LNCaP clone FGC (cell line): Measurements from ENCODE around the gene CPED1.
"Not testable (repeated sequence)": the region's sequence is repeated elsewhere in the genome, so short reads cannot be mapped to it uniquely, and the experiment has no call there.

Experiments
- DNase-seq: peaks from one replicate; pipeline ENCODE4 v3.0.0-alpha.2; 2011; ENCODE audit warnings: low read depth
- H3K4me3 ChIP-seq: 2 replicates; pipeline ENCODE4 v1.5.1; 2011; ENCODE audit warnings: mild to moderate bottlenecking, low read depth, low read length, control low read depth
- TF ChIP-seq, protein P1 (sequence below): IDR thresholded peaks from 2 replicates; pipeline ENCODE4 v1.5.1; 2012; ENCODE audit warnings: mild to moderate bottlenecking; ENCODE audit not compliant: control insufficient read depth, insufficient read depth; ENCODE audit errors: extremely low read depth

Gene CPED1

GRCh38 chr7:121178452-121178851 is 189.9 kb downstream of the CPED1 start:
- no peak for DNase-seq
- TF ChIP-seq, protein P1, sequence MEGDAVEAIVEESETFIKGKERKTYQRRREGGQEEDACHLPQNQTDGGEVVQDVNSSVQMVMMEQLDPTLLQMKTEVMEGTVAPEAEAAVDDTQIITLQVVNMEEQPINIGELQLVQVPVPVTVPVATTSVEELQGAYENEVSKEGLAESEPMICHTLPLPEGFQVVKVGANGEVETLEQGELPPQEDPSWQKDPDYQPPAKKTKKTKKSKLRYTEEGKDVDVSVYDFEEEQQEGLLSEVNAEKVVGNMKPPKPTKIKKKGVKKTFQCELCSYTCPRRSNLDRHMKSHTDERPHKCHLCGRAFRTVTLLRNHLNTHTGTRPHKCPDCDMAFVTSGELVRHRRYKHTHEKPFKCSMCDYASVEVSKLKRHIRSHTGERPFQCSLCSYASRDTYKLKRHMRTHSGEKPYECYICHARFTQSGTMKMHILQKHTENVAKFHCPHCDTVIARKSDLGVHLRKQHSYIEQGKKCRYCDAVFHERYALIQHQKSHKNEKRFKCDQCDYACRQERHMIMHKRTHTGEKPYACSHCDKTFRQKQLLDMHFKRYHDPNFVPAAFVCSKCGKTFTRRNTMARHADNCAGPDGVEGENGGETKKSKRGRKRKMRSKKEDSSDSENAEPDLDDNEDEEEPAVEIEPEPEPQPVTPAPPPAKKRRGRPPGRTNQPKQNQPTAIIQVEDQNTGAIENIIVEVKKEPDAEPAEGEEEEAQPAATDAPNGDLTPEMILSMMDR = no peak
- H3K4me3 ChIP-seq = no peak overlapping the region

DNA sequence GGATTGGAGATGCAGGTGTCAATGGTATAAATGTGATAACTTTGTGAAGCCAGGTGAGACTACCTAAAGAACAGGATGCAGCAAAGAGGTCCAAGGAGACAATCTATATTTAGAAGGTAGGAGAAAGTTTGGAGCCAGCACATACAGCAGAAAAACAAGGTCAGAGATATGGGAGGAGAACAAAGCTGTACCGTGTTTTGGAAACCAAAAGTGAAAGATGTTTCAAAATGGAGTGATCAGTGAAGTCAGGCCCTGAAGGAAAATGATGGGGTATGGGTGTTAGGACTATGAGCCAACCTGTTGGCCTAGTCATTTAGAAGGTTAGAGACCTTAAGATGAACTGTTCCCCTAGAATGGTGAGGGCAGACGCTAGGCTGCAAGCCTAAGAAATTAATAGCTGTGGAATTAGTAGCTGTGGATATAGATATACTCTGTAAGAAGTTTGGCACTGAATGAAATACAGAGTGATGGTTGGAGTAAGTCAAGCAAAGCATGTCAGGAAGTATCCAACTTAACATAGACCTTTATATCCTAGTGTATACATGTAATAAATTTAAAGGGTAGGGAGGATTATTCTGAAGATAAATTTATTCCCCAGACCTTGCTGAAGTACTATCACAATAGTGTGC is 190.5 kb downstream of the CPED1 start:
- TF ChIP-seq, protein P1 = no peak
- H3K4me3 ChIP-seq = no peak overlapping the region
- no peak for DNase-seq

DNA sequence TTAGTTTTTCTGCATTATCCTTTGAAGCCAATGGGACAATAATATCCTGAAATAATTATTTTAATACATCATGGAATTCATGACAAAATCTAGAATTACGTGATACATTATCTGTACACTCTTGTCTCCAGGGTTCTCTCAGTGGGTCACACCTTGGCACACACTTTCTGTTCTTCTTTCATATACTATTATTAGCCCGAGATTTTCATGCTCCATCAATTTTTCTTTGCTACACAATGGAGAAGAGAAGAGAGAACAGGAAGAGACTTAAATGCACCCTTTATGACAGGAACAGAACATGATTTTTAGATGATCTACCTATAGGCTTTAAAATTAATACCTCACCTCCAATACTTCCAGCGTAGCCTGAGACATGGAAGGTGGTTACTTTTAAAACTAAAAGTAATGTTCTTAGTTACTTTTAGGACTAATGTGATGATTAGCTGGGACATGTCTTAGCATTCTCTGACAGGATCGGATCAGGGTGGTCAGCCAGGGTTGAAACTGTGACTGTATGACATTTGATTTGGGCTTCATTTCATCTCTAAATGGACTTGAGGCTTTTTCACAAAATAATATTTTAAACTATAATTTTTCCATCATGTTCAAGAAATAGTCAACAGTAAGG is 192.0 kb downstream of the CPED1 start:
- DNase-seq = no peak
- no peak overlapping the region for H3K4me3 ChIP-seq
- TF ChIP-seq, protein P1 = no peak

DNA sequence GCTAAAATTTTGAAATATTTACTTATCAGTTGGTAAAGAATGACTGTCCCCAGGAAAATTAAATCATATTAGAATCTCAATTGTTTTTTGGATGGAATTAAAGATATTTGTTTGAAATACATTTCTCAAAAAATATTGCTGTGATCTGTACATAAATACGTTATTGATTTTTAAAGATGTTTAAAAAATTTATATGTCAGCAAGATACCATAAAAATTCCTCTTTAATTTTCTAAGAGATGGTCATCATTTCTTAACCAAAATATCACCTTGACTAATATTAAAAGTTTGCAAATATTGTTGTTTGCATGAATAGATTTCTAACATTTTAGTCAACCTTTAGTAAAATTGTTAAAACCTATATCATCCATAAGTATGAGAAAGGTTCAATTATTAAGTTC is 192.8 kb downstream of the CPED1 start:
- DNase-seq = no peak
- H3K4me3 ChIP-seq = no peak overlapping the region
- TF ChIP-seq, protein P1 = no peak

DNA sequence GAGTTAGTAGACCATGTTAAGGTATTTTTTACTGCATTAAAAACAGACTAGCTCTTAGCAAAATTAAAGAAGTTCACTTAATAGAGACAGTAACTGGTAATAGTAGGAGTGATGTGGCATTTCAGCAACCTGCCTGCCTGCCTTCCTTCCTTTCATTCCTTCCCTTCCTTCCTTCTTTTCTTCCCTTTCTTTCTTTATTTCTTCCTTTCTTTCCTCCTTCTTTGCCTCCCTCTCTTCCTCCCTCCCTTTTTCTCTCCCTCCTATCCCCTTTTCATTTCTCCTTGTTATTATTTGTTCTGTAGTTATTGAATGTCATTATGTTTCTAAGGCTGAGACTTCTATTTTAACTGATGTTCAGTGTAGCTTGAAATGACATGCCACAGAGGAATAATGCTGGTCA is 193.8 kb downstream of the CPED1 start:
- no peak overlapping the region for H3K4me3 ChIP-seq
- TF ChIP-seq, protein P1 = no peak
- no peak for DNase-seq

DNA sequence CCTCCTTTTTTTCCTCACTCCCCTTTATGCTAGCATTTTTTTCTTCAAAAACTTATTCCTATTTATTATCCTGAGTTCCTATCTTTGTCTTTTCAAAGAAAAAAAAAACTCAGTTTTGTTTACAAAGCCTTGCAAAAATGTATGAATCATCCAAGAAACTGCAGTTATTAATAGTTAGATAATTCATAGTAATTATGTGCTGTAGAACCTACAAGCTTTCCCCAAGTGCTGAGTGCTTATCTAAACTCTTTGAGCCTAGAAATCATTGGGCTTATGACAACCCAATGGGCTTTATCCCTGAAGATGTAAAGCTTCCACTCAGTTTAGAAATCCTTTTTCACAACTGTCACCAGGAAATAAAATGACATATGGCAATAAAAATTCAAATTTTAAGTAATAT is 194.4 kb downstream of the CPED1 start:
- no peak overlapping the region for H3K4me3 ChIP-seq
- TF ChIP-seq, protein P1 = no peak
- DNase-seq = no peak

DNA sequence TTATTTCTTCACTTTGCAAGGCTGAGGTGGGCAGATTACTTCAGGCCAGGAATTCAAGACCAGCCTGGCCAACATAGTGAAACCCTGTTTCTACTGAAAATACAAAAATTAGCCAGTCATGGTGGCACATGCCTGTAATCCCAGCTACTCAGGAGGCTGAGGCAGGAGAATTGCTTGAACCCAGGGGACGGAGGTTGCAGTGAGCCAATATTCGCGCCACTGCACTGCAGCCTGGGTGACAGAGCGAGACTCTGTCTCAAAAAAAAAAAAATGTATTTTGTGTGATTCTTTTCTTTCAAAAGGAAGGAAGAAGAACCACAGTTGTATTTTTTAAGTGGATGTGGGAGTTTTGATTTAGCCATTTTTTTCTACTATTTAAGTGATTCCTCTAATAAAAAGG is 195.4 kb downstream of the CPED1 start:
- DNase-seq, H3K4me3 ChIP-seq: not testable (repeated sequence)
